Measurements from ENCODE around the gene HAO1.

- TF ChIP-seq CTCF (IDR thresholded peaks at IDR 0.05; ENCODE audit: low read length) (no peak), EZH2 (optimal IDR thresholded peaks at IDR 0.05; ENCODE audit: low read depth, low read length) (no peak)
These were observed 10.1 kb upstream of the HAO1 start for GRCh38 chr20:7950387-7950786.

Data from MM.1S (cell line).